Body of pancreas (tissue), 4 donors: ENCODE data around the gene DNAH10. TPM values are rescaled to one million over a fixed set of nuclear protein-coding genes. Genes with fewer than 3 reads are reported as not detected.

Experiments
- ATAC-seq: fragments of 150-250 bp; one replicate; pipeline ENCODE4 v1.9.1; 2016
- DNase-seq, 4 donors: peaks; one replicate each; pipeline ENCODE4 v3.0.0-alpha.2; 2019
- H3K27ac ChIP-seq, 4 donors: fragments of 200-600 bp; sonication (generic); 1 replicate in 3 of 4; 2 replicates in 1 of 4; pipeline versions ENCODE4 v1.5.1 to v1.6.1; 2016 to 2019; ENCODE audit warnings: mild to moderate bottlenecking in 1 of 4, mixed read lengths in 1 of 4, moderate library complexity in 1 of 4
- H3K27me3 ChIP-seq, 2 donors: fragments of 200-600 bp; sonication (generic); one replicate each; pipeline ENCODE4 v1.6.0; 2016; ENCODE audit warnings: mild to moderate bottlenecking in 1 of 2
- H3K36me3 ChIP-seq, 2 donors: fragments of 200-600 bp; sonication (generic); replicated peaks in 1 of 2; 2 replicates each; pipeline ENCODE4 v1.5.1; 2016; ENCODE audit warnings: low read depth in 2 of 2; ENCODE audit not compliant: insufficient read depth in 1 of 2
- H3K4me1 ChIP-seq: fragments of 200-600 bp; sonication (generic); one replicate; pipeline ENCODE4 v1.6.0; 2016
- H3K4me3 ChIP-seq, 2 donors: fragments of 200-600 bp; sonication (generic); 1 replicate in 1 of 2; 2 replicates in 1 of 2; pipeline ENCODE4 v1.5.1; 2016 to 2019
- H3K9me3 ChIP-seq, 3 donors: fragments of 200-600 bp; sonication (generic); 1 replicate in 2 of 3; 2 replicates in 1 of 3; pipeline ENCODE4 v1.5.1; 2016
- CTCF ChIP-seq, 7 experiments: fragments of 450-650 bp in 4 of 7; fragments of 200-600 bp in 3 of 7; sonication (generic) in 3 of 7; IDR thresholded peaks; one replicate each; pipeline ENCODE4 v1.5.1; 2016 to 2019; ENCODE audit warnings: antibody characterized with exemption in 7 of 7
- POLR2A ChIP-seq, 3 donors: fragments of 450-650 bp; IDR thresholded peaks; one replicate each; pipeline ENCODE4 v1.6.1; 2016; ENCODE audit warnings: antibody characterized with exemption in 3 of 3, mild to moderate bottlenecking in 2 of 3
- WGBS, 2 donors: methylation state at CpG; one replicate each; pipeline ENCODE4 v1.1.5; 2017; 5-methylcytosine and 5-hydroxymethylcytosine counted together
- intact Hi-C: fragments of 100-400 bp; cut with DNase I; formaldehyde crosslinking; loops from one replicate; pipeline ENCODE4 v1.15.1; 2023
- total RNA-seq, 2 donors: library from RNA; depleted of rRNA; stranded (reverse); fragments of >200 nt; gene quantifications; one replicate each; pipeline ENCODE4 v1.1.0, GENCODE V29; 2016

Gene DNAH10
- total RNA-seq, 2 donors from 2014 or later, result 0.26 TPM; not detected in 1

DNA sequence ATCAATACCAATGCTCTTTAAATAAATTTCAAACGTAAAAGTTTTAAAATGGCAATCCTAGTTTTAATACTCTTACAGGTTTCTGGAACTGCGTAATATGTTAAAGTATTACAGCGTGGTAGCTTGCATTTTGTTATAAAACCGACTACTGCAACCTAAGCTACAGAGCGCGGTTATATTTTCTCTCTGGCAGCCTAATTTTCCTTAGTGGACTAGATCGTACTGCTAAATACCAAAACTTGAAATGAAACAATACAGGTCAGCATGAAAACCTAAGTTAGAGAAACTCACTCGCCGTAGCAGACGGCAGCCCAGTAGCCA is 209.3 kb downstream of the DNAH10 start:
- WGBS, 2 donors, result 7 to 17% methylated on average over 10 of the region's 10 CpGs
- no peak for TF ChIP-seq POLR2A (IDR thresholded peaks at IDR 0.05)
- TF ChIP-seq CTCF (IDR thresholded peaks at IDR 0.05), result no peak
- intact Hi-C loops, result no loop called here
- H3K9me3 ChIP-seq, result no peaks in the 10 kb centered on the region
- ATAC-seq (no peak), DNase-seq (no peak)
- no peaks in the 10 kb centered on the region for H3K36me3 ChIP-seq
- H3K4me1 ChIP-seq, result peaks cover 18% of the 10 kb centered on the region
- peak overlapping the region; percentile 73 to 93 (median 89) for H3K27ac ChIP-seq
- H3K27me3 ChIP-seq, result no peaks in the 10 kb centered on the region
- H3K4me3 ChIP-seq, result no peak overlapping the region

GRCh38 chr12:123971770-123972456 is 209.8 kb downstream of the DNAH10 start:
- intact Hi-C loops, result no loop called here
- Histone ChIP-seq H3K4me1 (peaks cover 18% of the 10 kb centered on the region), H3K9me3 (no peaks in the 10 kb centered on the region), H3K27me3 (no peaks in the 10 kb centered on the region), H3K36me3 (no peaks in the 10 kb centered on the region), H3K27ac (peak overlapping the region; percentile 73 to 93 (median 89)), H3K4me3 (peak overlapping the region; percentile 83 to 96)
- ATAC-seq (no peak), DNase-seq (peak; percentile 39 to 52 (median 46))
- 0% methylated on average over 8 to 55 of the region's 55 CpGs for WGBS, 2 donors
- TF ChIP-seq CTCF (IDR thresholded peaks at IDR 0.05) (no peak), POLR2A (IDR thresholded peaks at IDR 0.05) (peak; percentile 15 to 63 (median 57))

GRCh38 chr12:123972457-123973401 is 210.6 kb downstream of the DNAH10 start, which contains the start of the genes CCDC92 and ZNF664:
CCDC92 (minus strand) TSS chr12:123972831; CDS start chr12:123944305, 28,526 bp downstream.
ZNF664 (plus strand) TSS chr12:123973215; CDS start chr12:124012145, 38,930 bp downstream.
- 0 to 1% methylated on average over 35 to 123 of the region's 138 CpGs for WGBS, 2 donors
- TF ChIP-seq CTCF (IDR thresholded peaks at IDR 0.05), result peak in 3 of 7 experiments; percentile 13 to 52 (median 48)
- peak; percentile 38 to 75 (median 63) for TF ChIP-seq POLR2A (IDR thresholded peaks at IDR 0.05)
- Histone ChIP-seq H3K4me3 (peak within 1 kb of the TSS; percentile 84 to 96), H3K27me3 (no peaks in the 10 kb centered on the region), H3K4me1 (peaks cover 18% of the 10 kb centered on the region), H3K9me3 (no peaks in the 10 kb centered on the region), H3K27ac (peak within 1 kb of the TSS; percentile 73 to 93 (median 89)), H3K36me3 (no peaks in the 10 kb centered on the region)
- intact Hi-C loops, result no loop called here
- peak; percentile 94 to 96 (median 96) for DNase-seq
- ATAC-seq, result peak; percentile 86

DNA sequence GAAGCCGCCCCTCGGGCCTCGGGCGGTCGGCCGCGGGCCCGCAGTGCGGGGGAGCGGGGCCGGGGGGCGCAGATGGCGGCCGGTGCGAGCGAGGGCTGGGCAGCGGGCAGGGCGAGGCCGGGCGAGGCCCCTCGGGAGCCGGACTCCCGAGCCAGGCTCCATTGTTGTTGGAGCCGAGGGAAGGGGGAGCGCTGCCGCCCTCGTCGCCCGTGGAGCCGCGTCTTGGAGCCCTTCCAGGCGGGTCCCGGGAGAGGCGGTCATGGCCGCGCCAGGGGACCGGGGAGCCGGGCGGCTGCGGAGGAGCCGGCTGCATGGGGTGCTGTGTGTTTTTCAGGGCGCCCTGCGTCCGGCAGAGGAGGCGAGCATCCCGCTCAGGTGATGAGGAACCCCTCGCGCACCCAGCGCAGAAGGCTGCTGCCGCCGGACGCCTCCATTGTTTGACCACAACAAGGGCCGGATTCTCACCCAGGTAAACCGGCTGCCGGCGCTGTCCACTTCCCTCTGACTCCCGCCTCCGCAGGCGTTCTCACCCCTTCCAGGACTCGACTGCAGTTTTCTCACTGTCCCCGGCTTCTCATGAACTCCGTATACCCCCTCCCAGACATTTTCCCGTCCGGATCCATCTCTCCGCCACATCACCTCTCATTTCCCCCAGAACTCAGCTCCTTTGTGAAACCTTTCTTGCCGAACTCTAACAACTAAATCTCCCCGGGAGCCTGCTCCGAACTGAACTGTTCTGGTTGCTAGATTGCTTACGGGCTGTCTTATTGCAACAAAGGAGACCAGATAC is 211.6 kb downstream of the DNAH10 start:
- WGBS, 2 donors, result 1% methylated on average over 23 to 65 of the region's 69 CpGs
- TF ChIP-seq CTCF (IDR thresholded peaks at IDR 0.05) (no peak), POLR2A (IDR thresholded peaks at IDR 0.05) (no peak)
- H3K36me3 ChIP-seq, result no peaks in the 10 kb centered on the region
- H3K4me3 ChIP-seq, result peak overlapping the region; percentile 73 to 84
- no peaks in the 10 kb centered on the region for H3K9me3 ChIP-seq
- ATAC-seq, result no peak
- peak; percentile 40 to 58 (median 56) for DNase-seq
- intact Hi-C loops, result no loop called here
- peaks cover 18% of the 10 kb centered on the region for H3K4me1 ChIP-seq
- no peaks in the 10 kb centered on the region for H3K27me3 ChIP-seq
- H3K27ac ChIP-seq, result peak overlapping the region; percentile 73 to 90 (median 84)
